ENCODE data around the gene PCDH1. TPM values are rescaled to one million over a fixed set of nuclear protein-coding genes. Genes with fewer than 3 reads are reported as not detected.

Gene PCDH1
- total RNA-seq, 1 experiment from 2014 or later = 127 TPM

- no peak overlapping the region for H4K91ac ChIP-seq (ENCODE audit: insufficient read length, low read depth, low read length)
- no peak overlapping the region for H3K4ac ChIP-seq (ENCODE audit: low read depth, low read length)
- Mint-ChIP-seq H3K4me1 (no peaks in the 10 kb centered on the region; a peak in 2 of 4 replicates), H3K27ac (peak overlapping the region; percentile 30 to 44 (median 41); a peak in 4 of 7 replicates), H3K27me3 (ENCODE audit: low read depth) (peaks cover 9% of the 10 kb centered on the region), H3K9me3 (no peaks in the 10 kb centered on the region; a peak in 1 of 5 replicates), H3K4me3 (no peak overlapping the region), H3K36me3 (ENCODE audit: insufficient read depth in 1 of 3, low read depth in 3 of 3) (peaks cover 2 to 4% (median 3%) of the 10 kb centered on the region in 3 experiments; a peak in 3 of 7 replicates)
- no peak overlapping the region for H3K9ac ChIP-seq (ENCODE audit: extremely low read depth, insufficient read length, low read length)
- H3K14ac ChIP-seq (ENCODE audit: insufficient read depth, low read length) = no peak overlapping the region
- no peak overlapping the region for H4K8ac ChIP-seq (replicated peaks; ENCODE audit: insufficient read length, low read depth, low read length)
- H3K18ac ChIP-seq (ENCODE audit: insufficient read length, low read depth, low read length) = no peak overlapping the region
- no peak overlapping the region for H3K56ac ChIP-seq (ENCODE audit: insufficient read length, low read depth, low read length)
- H3K9me3 ChIP-seq (ENCODE audit: control insufficient read depth, low read depth, low read length) = no peaks in the 10 kb centered on the region
- no peak overlapping the region for H2AFZ ChIP-seq (ENCODE audit: low read length)
- no peak overlapping the region for H3K23ac ChIP-seq (ENCODE audit: insufficient read length, low read depth, low read length)
- H2AK5ac ChIP-seq (ENCODE audit: insufficient read length, low read length) = no peak overlapping the region
- no peak overlapping the region for H3K27ac ChIP-seq (ENCODE audit: insufficient read length, low read depth, low read length)
- H3K79me2 ChIP-seq (ENCODE audit: insufficient read depth, low read length) = no peaks in the 10 kb centered on the region
- H3K4me1 ChIP-seq (ENCODE audit: insufficient read depth, low read length) = no peaks in the 10 kb centered on the region
- no peak overlapping the region for H2BK120ac ChIP-seq (ENCODE audit: low read depth, low read length, poor library complexity, severe bottlenecking)
- H2BK12ac ChIP-seq (ENCODE audit: insufficient read length, low read depth, low read length) = no peak overlapping the region
- H4K20me1 ChIP-seq (ENCODE audit: control insufficient read depth, insufficient read depth, insufficient read length) = no peaks in the 10 kb centered on the region
- no peak overlapping the region for H3K4me2 ChIP-seq (ENCODE audit: insufficient read depth, insufficient read length, low read length)
- H3K79me1 ChIP-seq (ENCODE audit: insufficient read depth, low read depth, low read length, poor library complexity, severe bottlenecking) = no peaks in the 10 kb centered on the region
- no CpG with 5 or more reads among the region's 3 CpGs for WGBS (ENCODE audit: extremely low coverage, insufficient read length, low lambda C conversion rate)
- no peak overlapping the region for H2BK20ac ChIP-seq (ENCODE audit: low read depth, low read length, poor library complexity, severe bottlenecking)
- H3T11ph ChIP-seq (ENCODE audit: low read length) = no peak overlapping the region
- H3K23me2 ChIP-seq (ENCODE audit: insufficient read length, low read depth, low read length, poor library complexity, severe bottlenecking) = no peaks in the 10 kb centered on the region
- H4K5ac ChIP-seq (ENCODE audit: insufficient read length, low read depth, low read length) = no peak overlapping the region
- DNase-seq = no peak
- H3K27me3 ChIP-seq (ENCODE audit: insufficient read depth, low read length) = no peaks in the 10 kb centered on the region
- peak; percentile 42 for TF ChIP-seq CTCF (conservative IDR thresholded peaks at IDR 0.05)
- H2BK15ac ChIP-seq (ENCODE audit: low read depth, low read length) = no peak overlapping the region
- H2BK5ac ChIP-seq (ENCODE audit: insufficient read length, low read length) = no peak overlapping the region
Observed at GRCh38 chr5:141889282-141889871, 11.2 kb upstream of the PCDH1 start.

All from H9 (cell line).